NCI-H524 treated with DMSO at 0.1 percent for 48 hours (cell line): ENCODE measurements around the gene AGBL3.
"Not testable (repeated sequence)": the region's sequence is repeated elsewhere in the genome, so short reads cannot be mapped to it uniquely, and the experiment has no call there.

Source experiments
- DNase-seq: peaks from one replicate; lab custom pipeline; 2025; lab: John Stamatoyannopoulos, UW

The AGBL3 gene

GRCh38 chr7:134966691-134967090 is 19.6 kb upstream of the AGBL3 start:
- no peak for DNase-seq

- DNase-seq: no peak
Observed at GRCh38 chr7:134968110-134968509, 18.2 kb upstream of the AGBL3 start.

DNA sequence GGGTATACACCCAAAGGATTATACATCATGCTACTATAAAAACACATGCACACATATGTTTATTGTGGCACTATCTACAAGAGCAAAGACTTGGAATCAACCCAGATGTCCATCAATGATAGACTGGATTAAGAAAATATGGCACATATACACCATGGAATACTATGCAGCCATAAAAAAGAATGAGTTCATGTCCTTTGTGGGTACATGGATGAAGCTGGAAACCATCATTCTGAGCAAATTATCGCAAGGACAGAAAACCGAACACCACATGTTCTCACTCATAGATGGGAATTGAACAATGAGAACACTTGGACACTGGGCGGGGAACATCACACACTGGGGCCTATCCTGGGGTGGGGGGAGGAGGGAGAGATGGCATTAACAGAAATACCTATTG is 4.7 kb upstream of the AGBL3 start:
- DNase-seq: not testable (repeated sequence)

- DNase-seq: no peak
Observed at GRCh38 chr7:134985894-134986362, 380 bp upstream of the AGBL3 start.

GRCh38 chr7:134988161-134988560 is 1.9 kb downstream of the AGBL3 start:
- DNase-seq: no peak

GRCh38 chr7:134991469-134992339 is 5.4 kb downstream of the AGBL3 start:
- DNase-seq: no peak

DNA sequence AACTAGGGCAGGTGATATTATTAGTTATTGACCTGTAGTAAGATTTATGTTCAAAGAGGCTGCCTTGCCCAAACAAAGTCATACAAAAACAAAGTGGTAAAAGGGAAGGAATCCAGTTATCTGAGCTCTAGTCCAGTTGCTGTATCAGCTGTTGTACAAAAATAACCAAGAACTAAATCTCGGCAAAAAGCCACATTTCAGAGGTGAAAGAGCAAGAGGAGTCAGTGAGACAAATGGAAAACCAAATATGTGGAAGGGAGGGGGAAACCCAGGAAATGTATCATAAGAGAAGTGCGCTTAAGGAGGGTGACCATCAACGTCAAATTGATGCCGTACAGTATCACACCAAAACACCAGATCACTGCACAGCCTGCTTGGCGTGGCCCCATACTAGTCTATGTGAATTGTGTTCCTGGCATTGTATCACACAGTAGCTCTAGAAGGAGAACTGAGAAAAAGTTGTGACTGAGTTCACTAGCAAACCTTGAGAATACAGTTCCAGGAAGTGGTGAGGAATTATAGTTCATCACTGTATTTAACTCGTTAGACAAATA is 6.4 kb downstream of the AGBL3 start:
- no peak for DNase-seq

DNA sequence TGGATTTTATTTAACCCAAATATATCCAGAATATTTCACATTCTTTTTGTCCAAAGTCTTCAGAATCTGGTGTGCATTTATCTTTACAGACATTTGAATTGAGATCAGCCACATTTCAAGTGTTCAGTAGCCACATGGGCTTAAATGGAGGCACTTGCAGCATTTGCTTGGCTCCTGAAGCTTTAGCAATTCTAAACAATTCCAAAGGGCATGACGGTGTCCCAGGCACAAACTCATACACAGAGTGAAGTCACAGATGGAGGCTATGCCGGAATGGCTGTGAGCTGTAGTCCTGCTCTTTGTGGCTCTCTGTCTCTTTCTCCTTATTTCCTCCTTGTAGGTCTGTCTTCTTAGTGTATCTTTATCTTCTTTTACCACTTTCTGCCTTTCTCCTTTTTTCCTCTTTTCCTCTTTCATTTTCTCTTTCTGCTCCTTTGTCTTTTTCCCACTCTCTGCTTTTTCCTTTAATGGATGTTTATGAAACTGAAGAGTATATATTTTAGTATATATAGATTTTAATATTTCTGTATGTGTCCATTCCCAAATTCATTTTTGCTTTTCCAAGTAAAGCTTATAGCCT is 7.7 kb downstream of the AGBL3 start:
- no peak for DNase-seq

DNA sequence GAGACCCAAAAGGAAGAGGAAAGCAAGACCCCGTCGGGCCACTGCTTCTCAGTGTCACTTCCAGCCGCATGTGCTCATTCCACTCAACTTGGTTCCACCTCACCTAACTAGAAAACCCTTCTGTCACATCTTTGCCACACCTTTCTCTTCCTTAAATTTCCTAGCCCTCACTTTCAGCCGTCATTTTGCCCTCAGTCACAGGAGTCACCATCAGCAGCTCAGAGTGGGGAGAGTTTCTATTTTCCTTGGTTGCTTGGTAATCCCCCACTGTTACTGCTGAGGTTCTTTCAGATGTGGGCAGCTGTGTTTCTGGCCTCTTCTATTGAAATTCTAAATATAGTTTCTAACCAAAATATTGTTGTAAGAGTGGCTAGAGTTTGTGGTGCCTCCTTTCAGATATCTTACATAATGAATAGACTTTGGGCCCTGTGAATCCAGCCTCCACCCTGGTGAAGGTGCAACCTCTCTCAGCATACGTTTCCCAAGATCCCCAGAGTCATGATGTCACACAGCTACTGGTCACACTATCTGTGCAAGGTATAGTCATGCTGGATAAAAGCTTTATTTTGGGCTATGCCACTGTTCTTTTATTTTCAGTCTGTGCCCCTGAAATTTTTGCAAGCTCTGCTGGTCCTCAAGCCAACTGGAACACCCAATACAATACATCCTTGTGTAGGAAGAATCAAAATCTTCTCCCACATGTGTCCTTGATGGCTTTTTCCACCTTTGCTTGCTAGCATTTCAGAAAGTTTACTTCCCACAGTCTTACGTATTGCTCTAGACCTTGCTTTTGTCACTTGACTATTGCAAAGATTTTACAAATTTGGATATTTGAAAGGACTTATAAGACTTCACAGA is 9.2 kb downstream of the AGBL3 start:
- DNase-seq: no peak

- DNase-seq: no peak
Observed at GRCh38 chr7:134996097-134996550, 9.8 kb downstream of the AGBL3 start.

DNA sequence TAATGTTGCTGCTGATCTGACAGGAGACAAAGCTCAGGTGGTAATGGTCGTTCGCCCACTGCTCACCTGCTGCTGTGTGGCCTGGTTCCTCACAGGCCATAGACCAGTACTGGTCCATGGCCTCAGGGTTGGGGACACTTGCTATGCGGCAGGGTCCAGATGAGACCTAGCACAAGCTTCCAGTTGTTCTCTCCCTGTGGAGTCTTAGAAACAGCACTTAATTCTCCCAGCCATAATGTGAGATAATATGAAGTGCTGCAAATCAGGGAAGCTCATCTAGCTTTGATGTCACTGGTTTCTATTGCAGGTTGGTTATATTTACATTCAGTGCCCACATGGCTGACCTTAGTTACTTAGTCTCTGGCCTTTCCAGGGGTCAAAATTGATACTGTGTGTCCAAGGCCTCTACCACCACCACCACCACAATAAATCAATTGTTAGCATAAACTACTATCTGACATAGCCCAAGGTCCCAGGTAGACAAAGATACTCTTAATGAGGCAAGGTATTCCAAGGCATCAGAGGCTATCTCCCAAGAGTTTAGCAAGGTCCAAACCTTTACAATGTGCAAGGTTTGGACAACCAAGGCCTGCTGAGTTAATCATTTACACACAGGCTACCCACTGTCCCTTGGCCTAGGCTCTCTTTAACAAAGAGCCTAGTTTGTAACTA is 11.0 kb downstream of the AGBL3 start:
- DNase-seq: no peak

GRCh38 chr7:134999136-134999535 is 12.8 kb downstream of the AGBL3 start:
- no peak for DNase-seq

GRCh38 chr7:135001390-135002165 is 15.3 kb downstream of the AGBL3 start:
- DNase-seq: no peak

- DNase-seq: no peak
Observed at GRCh38 chr7:135012229-135012628, 25.9 kb downstream of the AGBL3 start.

- no peak for DNase-seq
Observed at GRCh38 chr7:135023622-135024021, 37.3 kb downstream of the AGBL3 start.

DNA sequence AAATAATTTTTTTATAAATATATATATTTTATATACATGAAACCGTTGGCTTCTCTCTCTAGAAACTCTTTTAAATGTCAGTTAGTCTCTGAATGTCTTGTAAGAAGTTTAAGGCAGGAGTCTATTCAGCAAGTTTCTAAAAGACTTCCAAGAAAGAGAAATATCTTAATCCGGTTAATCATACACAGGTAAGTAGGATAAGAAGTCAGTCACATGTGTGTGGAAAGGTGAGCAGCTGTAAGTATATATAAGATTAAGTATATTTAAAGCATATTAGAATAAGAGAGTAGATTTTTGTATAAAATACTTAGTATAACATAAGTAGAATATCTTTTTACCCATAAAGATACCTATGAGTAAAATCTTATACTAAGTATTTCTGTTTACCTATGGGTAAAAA is 48.9 kb downstream of the AGBL3 start:
- DNase-seq: no peak

DNA sequence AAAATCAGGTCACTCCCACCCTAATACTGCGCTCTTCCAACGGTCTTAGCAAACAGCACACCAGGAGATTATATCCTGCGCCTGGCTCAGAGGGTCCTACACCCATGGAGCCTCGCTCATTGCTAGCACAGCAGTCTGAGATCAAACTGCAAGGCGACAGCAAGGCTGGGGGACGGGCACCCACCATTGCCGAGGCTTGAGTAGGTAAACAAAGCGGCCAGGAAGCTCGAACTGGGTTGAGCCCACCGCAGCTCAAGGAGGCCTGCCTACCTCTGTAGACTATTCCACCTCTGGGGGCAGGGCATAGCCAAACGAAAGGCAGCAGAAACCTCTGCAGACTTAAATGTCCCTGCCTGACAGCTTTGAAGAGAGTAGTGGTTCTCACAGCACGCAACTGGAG is 80.7 kb downstream of the AGBL3 start:
- DNase-seq: not testable (repeated sequence)

DNA sequence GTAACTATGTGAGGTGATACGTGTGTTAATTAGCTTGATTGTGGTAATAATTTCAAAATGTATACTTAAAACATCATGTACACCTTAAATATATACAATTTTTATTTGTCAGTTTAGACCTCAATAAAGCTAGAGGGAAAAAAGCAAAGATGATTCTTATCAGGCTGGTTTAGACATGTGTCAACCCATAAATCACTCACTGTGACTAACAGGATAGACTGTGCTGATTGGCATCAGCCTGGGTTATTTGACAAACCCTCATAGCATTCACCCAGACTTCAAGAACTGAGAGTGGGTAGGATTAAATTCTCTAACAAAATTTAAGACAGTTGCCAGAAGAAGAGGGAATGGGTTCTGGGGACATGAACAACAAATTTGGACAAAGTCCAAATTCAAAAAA is 87.8 kb downstream of the AGBL3 start:
- DNase-seq: no peak

DNA sequence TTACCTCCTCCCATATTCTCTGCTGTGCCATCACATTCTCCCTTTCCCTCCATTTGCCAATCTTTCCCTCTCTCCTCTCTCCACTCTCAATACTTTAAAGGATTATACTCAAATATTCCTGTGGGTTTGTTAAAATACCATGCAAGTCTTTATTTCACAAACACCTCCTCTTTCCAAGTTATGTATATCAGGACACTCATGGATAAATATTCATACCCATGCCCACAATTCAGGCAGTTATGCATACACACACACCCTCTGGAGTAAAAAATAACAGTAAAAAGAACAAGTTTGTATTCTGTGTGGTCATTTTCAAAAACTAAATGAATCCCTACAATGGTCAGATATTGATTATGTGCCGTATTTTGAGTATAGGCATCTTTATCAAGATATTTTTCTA is 88.2 kb downstream of the AGBL3 start:
- DNase-seq: no peak

GRCh38 chr7:135075716-135076115 is 89.4 kb downstream of the AGBL3 start:
- DNase-seq: no peak

- no peak for DNase-seq
Observed at GRCh38 chr7:135076882-135077281, 90.6 kb downstream of the AGBL3 start.
